SH-SY5Y (cell line): ENCODE data around the gene ENHO.

Source experiments
- GATA2 ChIP-seq: IDR thresholded peaks from 2 replicates; pipeline ENCODE4 v1.6.1; 2011; ENCODE audit warnings: mild to moderate bottlenecking, low read depth, low read length
- GATA3 ChIP-seq: IDR thresholded peaks from 2 replicates; pipeline ENCODE4 v1.6.1; 2011; ENCODE audit warnings: low read depth, mild to moderate bottlenecking, low read length, moderate library complexity

DNA sequence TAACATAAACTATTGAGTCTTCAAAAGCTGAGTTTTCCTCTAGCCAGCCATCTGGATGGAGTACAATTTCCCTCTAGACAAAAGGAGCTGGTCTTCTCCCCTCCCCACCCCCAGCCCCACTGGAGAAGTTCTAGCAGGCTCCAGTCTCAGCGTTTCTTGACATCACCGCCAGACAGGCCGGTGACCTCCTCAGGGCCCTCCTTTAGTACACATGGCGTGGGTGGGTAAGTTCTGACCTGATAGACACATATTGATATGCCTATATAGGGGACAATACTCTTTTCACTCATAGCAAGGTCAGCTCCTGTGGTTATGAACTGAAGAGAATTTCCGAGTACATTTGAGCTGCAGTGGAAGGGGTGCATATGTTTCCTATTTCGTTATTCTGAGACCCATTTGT lies 37.0 kb downstream of the ENHO start:
- TF ChIP-seq GATA2 (no peak), GATA3 (no peak)
